ENCODE results near the gene CYSRT1.

The CYSRT1 gene

GRCh38 chr9:137224830-137225694 lies at the start of gene CYSRT1:
TSS of gene CYSRT1 (plus strand) at chr9:137225174. CDS start at chr9:137225622, 448 bp downstream.
- DNase-seq (ENCODE audit: low read depth) = no peak

GRCh38 chr9:137175345-137175961 lies 49.5 kb upstream of the CYSRT1 start:
- DNase-seq (ENCODE audit: low read depth) = no peak

- DNase-seq (ENCODE audit: low read depth) = peak; percentile 36
Measured at GRCh38 chr9:137176302-137177182, 48.4 kb upstream of the CYSRT1 start.

- no peak for DNase-seq (ENCODE audit: low read depth)
Measured at GRCh38 chr9:137178201-137178938, 46.6 kb upstream of the CYSRT1 start.

GRCh38 chr9:137178939-137179630 lies 45.9 kb upstream of the CYSRT1 start:
- no peak for DNase-seq (ENCODE audit: low read depth)

- DNase-seq (ENCODE audit: low read depth) = no peak
Measured at GRCh38 chr9:137179761-137180160, 45.2 kb upstream of the CYSRT1 start.

GRCh38 chr9:137180491-137180890 lies 44.5 kb upstream of the CYSRT1 start:
- no peak for DNase-seq (ENCODE audit: low read depth)

- DNase-seq (ENCODE audit: low read depth) = no peak
Measured at GRCh38 chr9:137181680-137182079, 43.3 kb upstream of the CYSRT1 start.

- no peak for DNase-seq (ENCODE audit: low read depth)
Measured at GRCh38 chr9:137182836-137183235, 42.1 kb upstream of the CYSRT1 start.

GRCh38 chr9:137183980-137184595 lies 40.9 kb upstream of the CYSRT1 start:
- no peak for DNase-seq (ENCODE audit: low read depth)

- DNase-seq (ENCODE audit: low read depth) = no peak
Measured at GRCh38 chr9:137184881-137185660, 39.9 kb upstream of the CYSRT1 start.

- no peak for DNase-seq (ENCODE audit: low read depth)
Measured at GRCh38 chr9:137185921-137186320, 39.1 kb upstream of the CYSRT1 start.

GRCh38 chr9:137186385-137186784 lies 38.6 kb upstream of the CYSRT1 start:
- DNase-seq (ENCODE audit: low read depth) = no peak

GRCh38 chr9:137187386-137187785 lies 37.6 kb upstream of the CYSRT1 start:
- no peak for DNase-seq (ENCODE audit: low read depth)

- DNase-seq (ENCODE audit: low read depth) = no peak
Measured at GRCh38 chr9:137188086-137188489, 36.9 kb upstream of the CYSRT1 start.

- peak; percentile 88 for DNase-seq (ENCODE audit: low read depth)
Measured at GRCh38 chr9:137188490-137189296, 36.3 kb upstream of the CYSRT1 start, which contains the start of the genes ANAPC2 and SSNA1. TSS of gene ANAPC2 (minus strand) at chr9:137188560. CDS start at chr9:137188532, 28 bp downstream. TSS of gene SSNA1 (plus strand) at chr9:137188676. CDS start at chr9:137188727, 51 bp downstream.

- no peak for DNase-seq (ENCODE audit: low read depth)
Measured at GRCh38 chr9:137189297-137190295, 35.4 kb upstream of the CYSRT1 start.
